ENCODE results near the gene FLT3LG. TPM values are rescaled to one million over a fixed set of nuclear protein-coding genes. Genes with fewer than 3 reads are reported as not detected.

FLT3LG gene
- total and polyA plus RNA-seq, 9 of the 15 experiments (the other 6 are each of a cell fraction or from before 2014, with no cell fraction given), result 0.31 to 6.4 (median 1.1) TPM

DNA sequence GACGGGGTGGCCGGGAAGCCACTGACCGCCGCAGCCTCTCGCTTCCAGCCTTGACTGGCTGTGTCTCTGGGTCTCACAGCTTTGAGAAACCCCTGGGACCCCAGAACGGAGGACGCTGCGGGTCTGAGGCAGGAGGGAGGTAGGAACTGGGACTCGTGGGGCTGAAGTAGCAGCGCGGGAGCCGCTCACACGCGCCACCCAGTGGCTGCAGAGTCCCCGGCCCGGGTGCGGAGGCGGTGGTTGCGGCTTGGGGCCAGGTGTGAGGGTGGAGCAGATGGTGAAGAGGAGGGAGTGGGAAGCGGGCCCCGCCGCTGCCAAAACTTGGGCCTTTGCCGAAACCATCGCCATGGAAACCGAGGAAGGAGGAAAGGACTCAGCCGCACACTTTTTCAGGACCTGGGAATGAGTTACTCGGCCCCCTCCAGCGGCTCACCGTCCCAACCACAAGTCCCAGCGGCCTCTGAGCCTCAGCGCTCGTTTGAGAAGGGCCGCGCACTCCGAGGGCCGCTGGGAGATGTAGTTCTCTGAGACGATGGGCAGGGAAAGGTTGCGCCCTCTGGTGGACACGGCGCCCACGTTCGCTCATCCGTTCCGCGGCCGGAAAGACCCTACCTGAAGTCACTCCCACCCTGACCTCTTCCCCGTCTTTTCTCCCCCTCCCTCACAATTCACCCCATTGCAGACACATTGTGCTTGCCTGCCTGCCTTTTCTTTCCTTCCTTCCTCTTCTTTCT is 30.5 kb upstream of the FLT3LG start (continued):
- 0 out of 2 replicates have a peak, but pooled peaks have one; percentile 59 for TF ChIP-seq HDAC2 (IDR thresholded peaks at IDR 0.05)
- TF ChIP-seq, protein P1, sequence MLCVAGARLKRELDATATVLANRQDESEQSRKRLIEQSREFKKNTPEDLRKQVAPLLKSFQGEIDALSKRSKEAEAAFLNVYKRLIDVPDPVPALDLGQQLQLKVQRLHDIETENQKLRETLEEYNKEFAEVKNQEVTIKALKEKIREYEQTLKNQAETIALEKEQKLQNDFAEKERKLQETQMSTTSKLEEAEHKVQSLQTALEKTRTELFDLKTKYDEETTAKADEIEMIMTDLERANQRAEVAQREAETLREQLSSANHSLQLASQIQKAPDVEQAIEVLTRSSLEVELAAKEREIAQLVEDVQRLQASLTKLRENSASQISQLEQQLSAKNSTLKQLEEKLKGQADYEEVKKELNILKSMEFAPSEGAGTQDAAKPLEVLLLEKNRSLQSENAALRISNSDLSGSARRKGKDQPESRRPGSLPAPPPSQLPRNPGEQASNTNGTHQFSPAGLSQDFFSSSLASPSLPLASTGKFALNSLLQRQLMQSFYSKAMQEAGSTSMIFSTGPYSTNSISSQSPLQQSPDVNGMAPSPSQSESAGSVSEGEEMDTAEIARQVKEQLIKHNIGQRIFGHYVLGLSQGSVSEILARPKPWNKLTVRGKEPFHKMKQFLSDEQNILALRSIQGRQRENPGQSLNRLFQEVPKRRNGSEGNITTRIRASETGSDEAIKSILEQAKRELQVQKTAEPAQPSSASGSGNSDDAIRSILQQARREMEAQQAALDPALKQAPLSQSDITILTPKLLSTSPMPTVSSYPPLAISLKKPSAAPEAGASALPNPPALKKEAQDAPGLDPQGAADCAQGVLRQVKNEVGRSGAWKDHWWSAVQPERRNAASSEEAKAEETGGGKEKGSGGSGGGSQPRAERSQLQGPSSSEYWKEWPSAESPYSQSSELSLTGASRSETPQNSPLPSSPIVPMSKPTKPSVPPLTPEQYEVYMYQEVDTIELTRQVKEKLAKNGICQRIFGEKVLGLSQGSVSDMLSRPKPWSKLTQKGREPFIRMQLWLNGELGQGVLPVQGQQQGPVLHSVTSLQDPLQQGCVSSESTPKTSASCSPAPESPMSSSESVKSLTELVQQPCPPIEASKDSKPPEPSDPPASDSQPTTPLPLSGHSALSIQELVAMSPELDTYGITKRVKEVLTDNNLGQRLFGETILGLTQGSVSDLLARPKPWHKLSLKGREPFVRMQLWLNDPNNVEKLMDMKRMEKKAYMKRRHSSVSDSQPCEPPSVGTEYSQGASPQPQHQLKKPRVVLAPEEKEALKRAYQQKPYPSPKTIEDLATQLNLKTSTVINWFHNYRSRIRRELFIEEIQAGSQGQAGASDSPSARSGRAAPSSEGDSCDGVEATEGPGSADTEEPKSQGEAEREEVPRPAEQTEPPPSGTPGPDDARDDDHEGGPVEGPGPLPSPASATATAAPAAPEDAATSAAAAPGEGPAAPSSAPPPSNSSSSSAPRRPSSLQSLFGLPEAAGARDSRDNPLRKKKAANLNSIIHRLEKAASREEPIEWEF (CRISPR knock-in tag; IDR thresholded peaks at IDR 0.05), result no peak
- TF ChIP-seq, protein P2, sequence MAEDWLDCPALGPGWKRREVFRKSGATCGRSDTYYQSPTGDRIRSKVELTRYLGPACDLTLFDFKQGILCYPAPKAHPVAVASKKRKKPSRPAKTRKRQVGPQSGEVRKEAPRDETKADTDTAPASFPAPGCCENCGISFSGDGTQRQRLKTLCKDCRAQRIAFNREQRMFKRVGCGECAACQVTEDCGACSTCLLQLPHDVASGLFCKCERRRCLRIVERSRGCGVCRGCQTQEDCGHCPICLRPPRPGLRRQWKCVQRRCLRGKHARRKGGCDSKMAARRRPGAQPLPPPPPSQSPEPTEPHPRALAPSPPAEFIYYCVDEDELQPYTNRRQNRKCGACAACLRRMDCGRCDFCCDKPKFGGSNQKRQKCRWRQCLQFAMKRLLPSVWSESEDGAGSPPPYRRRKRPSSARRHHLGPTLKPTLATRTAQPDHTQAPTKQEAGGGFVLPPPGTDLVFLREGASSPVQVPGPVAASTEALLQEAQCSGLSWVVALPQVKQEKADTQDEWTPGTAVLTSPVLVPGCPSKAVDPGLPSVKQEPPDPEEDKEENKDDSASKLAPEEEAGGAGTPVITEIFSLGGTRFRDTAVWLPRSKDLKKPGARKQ (CRISPR knock-in tag; IDR thresholded peaks at IDR 0.05), result no peak
- TF ChIP-seq ZNF699 (CRISPR knock-in tag; IDR thresholded peaks at IDR 0.05; ENCODE audit: insufficient replicate concordance), result no peak
- TF ChIP-seq EP400 (IDR thresholded peaks at IDR 0.05), result peak; percentile 76
- TF ChIP-seq HDAC8 (tag; IDR thresholded peaks at IDR 0.05), result peak; percentile 63; the same call in 1 of the 2 replicates
- TF ChIP-seq POLR2G (IDR thresholded peaks at IDR 0.05; ENCODE audit: low read depth, low read length), result peak; percentile 79
- peak; percentile 76 for TF ChIP-seq CBX1 (IDR thresholded peaks at IDR 0.05; ENCODE audit: low read depth)
- TF ChIP-seq, protein P3, sequence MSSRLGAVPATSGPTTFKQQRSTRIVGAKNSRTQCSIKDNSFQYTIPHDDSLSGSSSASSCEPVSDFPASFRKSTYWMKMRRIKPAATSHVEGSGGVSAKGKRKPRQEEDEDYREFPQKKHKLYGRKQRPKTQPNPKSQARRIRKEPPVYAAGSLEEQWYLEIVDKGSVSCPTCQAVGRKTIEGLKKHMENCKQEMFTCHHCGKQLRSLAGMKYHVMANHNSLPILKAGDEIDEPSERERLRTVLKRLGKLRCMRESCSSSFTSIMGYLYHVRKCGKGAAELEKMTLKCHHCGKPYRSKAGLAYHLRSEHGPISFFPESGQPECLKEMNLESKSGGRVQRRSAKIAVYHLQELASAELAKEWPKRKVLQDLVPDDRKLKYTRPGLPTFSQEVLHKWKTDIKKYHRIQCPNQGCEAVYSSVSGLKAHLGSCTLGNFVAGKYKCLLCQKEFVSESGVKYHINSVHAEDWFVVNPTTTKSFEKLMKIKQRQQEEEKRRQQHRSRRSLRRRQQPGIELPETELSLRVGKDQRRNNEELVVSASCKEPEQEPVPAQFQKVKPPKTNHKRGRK (tag; IDR thresholded peaks at IDR 0.05), result peak; percentile 89
- TF ChIP-seq CBFA2T3 (IDR thresholded peaks at IDR 0.05), result peak; percentile 50; the same call in 1 of the 2 replicates
- no peak for TF ChIP-seq HSF4 (CRISPR knock-in tag; IDR thresholded peaks at IDR 0.05; ENCODE audit: borderline replicate concordance)
- peak; percentile 62; the same call in 1 of the 2 replicates for TF ChIP-seq NR1H2 (CRISPR knock-in tag; IDR thresholded peaks at IDR 0.05)
- TF ChIP-seq RBBP5 (IDR thresholded peaks at IDR 0.05; ENCODE audit: borderline replicate concordance, insufficient read depth, low read length, poor library complexity, severe bottlenecking), result no peak
- TF ChIP-seq ZNF197 (CRISPR knock-in tag; IDR thresholded peaks at IDR 0.05; ENCODE audit: low read depth), result peak; percentile 96
- TF ChIP-seq, protein P4, sequence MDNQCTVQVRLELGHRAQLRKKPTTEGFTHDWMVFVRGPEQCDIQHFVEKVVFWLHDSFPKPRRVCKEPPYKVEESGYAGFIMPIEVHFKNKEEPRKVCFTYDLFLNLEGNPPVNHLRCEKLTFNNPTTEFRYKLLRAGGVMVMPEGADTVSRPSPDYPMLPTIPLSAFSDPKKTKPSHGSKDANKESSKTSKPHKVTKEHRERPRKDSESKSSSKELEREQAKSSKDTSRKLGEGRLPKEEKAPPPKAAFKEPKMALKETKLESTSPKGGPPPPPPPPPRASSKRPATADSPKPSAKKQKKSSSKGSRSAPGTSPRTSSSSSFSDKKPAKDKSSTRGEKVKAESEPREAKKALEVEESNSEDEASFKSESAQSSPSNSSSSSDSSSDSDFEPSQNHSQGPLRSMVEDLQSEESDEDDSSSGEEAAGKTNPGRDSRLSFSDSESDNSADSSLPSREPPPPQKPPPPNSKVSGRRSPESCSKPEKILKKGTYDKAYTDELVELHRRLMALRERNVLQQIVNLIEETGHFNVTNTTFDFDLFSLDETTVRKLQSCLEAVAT (IDR thresholded peaks at IDR 0.05), result peak; percentile 8 to 70; a peak in 1 of 4 replicates
